C4-2B (cell line): ENCODE measurements around the gene PEMT.

Experiments used
- H3K27ac ChIP-seq: fragments of 450-650 bp; 2 replicates; pipeline ENCODE4 v1.5.1; 2017
- ZFX ChIP-seq: fragments of 450-650 bp; IDR thresholded peaks from 2 replicates; pipeline ENCODE4 v1.6.1; 2017
- TF ChIP-seq, protein P1 (sequence below): fragments of 450-650 bp; conservative IDR thresholded peaks from 2 replicates; pipeline ENCODE4 v1.5.1; 2017; ENCODE audit warnings: mild to moderate bottlenecking

PEMT gene

DNA sequence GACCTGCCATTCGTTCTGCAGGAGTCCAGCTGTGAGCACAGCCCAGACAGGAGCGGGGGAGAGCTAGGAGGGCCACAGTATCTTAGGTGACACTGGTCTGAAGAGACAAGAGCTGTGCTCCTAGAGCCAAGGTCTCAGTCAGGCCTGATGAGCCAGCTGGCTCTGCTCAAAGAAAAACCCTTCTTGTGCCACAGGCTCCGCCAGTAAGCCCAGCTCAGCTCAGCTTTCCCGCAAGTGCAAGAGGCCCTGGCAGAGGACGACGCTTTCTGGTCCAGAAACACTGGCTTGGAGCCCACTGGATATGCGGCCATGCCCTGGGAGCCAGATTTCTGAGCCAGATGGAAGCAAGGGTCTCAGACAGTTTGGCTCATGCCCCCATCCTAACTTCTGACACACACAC lies 23.9 kb downstream of the PEMT start:
- peak overlapping the region; percentile 71 for H3K27ac ChIP-seq
- TF ChIP-seq, protein P1, sequence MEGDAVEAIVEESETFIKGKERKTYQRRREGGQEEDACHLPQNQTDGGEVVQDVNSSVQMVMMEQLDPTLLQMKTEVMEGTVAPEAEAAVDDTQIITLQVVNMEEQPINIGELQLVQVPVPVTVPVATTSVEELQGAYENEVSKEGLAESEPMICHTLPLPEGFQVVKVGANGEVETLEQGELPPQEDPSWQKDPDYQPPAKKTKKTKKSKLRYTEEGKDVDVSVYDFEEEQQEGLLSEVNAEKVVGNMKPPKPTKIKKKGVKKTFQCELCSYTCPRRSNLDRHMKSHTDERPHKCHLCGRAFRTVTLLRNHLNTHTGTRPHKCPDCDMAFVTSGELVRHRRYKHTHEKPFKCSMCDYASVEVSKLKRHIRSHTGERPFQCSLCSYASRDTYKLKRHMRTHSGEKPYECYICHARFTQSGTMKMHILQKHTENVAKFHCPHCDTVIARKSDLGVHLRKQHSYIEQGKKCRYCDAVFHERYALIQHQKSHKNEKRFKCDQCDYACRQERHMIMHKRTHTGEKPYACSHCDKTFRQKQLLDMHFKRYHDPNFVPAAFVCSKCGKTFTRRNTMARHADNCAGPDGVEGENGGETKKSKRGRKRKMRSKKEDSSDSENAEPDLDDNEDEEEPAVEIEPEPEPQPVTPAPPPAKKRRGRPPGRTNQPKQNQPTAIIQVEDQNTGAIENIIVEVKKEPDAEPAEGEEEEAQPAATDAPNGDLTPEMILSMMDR, result no peak
- TF ChIP-seq ZFX, result no peak

DNA sequence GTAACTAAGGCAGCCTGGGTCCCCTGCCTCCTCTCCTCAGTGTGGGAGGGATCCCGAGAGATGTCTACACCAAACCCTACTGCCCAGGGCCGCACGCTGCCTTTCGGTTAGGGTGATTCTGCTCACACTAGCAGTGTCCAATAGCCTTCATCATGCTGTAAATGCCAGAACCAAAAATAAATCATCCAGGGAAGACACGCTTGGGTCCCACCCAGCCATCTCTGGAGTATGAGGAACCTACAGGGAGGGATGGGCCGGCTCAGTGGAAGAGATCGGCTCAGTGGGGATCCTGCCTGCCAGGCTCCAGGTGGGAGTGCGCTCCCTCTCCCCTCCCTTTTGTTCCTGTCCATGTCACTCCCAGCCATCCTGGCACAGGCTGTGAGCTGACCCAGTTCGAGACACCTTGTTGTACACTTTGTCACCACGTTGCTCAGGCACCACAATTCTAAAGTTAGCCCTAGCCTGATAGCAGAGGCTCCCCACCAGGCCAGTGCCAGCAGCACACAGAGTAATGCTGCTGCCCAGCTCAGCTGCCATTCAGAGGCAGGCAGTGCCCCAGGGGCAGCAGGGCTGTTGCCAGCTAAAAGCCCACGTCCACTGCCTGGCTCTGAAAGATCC lies 24.5 kb downstream of the PEMT start:
- TF ChIP-seq, protein P1, result no peak
- TF ChIP-seq ZFX, result no peak
- peak overlapping the region; percentile 71 for H3K27ac ChIP-seq

DNA sequence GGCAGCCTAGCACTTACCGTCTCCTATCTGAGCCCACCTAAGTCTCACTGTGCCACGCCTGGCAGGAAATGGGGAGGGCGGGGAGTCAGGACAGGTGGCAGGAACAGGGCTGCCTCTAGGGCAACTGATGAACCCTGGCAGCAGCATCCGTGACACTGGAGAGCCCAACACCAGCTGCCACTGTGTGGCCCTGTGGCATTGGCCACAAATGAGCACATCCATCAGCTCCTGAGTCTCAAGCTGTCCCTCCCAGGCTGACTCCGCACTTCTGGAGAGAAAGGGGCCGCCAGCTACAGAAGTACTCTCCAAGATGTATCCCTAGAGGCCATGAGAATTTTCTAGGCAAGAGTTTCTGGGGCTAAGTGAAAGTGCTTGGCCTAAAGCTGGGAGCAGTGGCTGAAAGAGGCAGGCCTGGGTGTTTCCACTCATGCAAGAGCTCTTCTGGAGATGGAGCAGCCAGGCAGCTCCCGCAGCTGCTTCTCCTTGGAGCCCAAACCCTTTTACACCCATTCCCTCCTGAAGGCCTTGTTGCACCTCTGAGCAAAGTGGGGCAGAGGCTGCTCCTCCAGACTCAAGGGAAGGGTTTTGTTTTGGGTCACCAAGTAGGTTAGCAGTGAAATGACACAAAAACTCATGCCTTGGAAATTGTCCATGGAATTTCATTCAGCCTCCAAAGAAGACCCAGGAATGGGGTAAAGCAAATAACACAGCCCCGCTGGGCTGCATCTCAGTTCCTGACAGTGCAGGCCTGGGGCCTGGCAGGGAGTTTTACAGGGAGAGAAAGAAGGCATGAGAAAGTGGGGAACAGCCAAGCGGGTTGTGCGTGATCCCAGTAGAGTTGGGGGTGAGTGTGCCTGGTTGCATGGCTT lies 25.8 kb downstream of the PEMT start:
- TF ChIP-seq, protein P1, result no peak
- TF ChIP-seq ZFX, result no peak
- H3K27ac ChIP-seq, result peak overlapping the region; percentile 71

DNA sequence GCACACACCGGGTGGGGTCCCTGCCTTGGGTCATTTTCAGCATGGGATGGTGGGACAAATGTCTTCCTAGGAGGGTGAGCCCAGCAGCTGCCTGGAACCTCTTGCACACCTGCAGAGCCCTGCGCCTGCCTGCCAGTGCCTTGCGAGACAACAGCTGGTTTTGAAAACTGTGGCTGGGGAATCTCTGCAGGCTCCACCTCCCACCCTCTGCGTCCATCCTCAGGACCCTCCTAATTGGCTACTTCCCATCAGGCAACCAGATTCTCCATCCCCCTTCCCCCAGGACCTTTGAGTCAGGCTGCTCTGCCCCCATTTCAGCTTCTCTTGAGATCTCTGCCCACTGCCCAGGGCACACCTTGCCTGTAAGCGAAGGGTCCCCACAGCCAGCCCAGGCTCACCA lies 26.6 kb downstream of the PEMT start:
- TF ChIP-seq, protein P1, result no peak
- no peak overlapping the region for H3K27ac ChIP-seq

DNA sequence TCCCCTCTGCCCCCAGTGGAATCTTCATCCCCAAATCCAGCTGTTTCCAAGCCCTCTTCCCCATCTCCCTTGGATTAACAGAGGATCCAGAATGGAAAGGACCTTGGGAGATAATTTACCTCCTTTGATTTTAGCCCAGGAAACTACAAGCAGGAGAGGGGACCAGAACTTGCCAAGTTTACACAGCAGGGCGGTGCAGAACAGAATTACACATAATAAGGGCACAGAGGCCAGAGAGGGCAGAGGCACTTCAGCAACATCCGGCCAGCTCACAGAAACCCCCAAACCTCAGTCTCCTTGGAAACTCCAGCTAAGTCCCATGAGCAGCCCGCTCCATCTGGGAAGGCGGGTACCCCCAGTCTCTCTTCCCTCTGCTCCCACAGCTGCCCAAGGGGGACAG lies 27.2 kb downstream of the PEMT start:
- TF ChIP-seq, protein P1, result no peak
- TF ChIP-seq ZFX, result no peak

DNA sequence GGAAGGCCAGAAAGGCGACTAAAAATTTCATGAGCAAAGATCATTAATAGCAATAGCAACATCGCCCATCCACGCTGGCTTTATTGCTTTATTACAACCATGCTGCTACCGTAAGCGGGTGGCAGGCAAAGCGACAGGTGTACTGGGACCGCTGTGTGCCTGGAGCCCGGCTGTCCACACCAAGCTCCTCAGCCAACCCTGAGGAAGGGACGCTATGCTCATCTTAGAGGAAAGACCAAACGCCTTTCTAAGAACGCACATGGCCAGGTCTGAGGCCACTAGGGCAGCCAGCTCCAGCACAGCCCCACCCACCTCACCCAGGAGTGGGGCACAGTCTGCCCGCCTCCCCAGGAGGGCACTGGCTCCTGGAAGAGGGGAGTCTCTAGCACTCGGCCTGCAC lies 28.0 kb downstream of the PEMT start:
- TF ChIP-seq, protein P1, result no peak
- TF ChIP-seq ZFX, result no peak
- peak overlapping the region; percentile 89; the same call in 1 of the 2 replicates for H3K27ac ChIP-seq

More for the DNA sequence above, 27.2 kb downstream of the PEMT start:
- H3K27ac ChIP-seq, result no peak overlapping the region

DNA sequence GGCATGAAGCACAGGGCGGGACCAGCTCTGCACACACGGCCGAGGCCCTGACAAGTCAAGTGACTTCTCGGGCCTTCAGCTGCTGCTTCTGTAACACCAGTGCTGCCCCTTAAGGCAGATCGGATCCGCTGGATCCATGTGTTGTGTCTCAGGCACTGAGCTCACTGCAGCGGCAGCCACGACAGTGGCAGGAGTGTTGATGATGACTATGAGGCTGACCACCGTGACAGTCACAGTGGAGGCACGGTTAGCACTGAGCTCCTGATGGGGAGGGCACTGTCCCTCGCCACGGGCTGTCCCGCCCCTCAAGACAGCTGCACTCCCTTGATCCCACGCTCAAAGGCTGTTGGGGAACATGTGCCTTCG lies 29.4 kb downstream of the PEMT start:
- peak overlapping the region; percentile 89 for H3K27ac ChIP-seq
- TF ChIP-seq ZFX, result no peak
- TF ChIP-seq, protein P1, result no peak
